Measurements from ENCODE around the gene WNT10A.

WNT10A gene

DNA sequence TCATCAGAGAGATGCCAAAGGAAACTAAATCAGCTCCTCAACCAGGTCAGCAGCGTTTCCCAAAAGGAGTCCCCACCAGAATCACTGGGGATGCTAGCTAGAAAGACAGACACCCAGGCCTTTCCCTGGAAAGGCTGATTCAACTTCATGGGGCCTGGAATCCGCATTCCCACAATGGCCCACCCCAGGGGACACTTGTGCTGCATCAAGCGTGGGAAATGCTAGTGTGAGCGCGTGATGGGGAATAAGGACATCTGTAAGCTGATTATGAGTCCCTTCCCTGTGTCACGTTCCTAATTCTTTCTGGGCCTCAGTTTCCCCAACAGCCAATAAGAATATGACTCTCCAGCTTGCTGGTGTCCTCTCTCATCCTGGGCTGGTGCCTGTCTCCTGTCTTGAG lies 2.2 kb upstream of the WNT10A start:
- no peak for DNase-seq

- DNase-seq = no peak
These were observed 1.5 kb upstream of the WNT10A start for GRCh38 chr2:218878926-218879761.

DNA sequence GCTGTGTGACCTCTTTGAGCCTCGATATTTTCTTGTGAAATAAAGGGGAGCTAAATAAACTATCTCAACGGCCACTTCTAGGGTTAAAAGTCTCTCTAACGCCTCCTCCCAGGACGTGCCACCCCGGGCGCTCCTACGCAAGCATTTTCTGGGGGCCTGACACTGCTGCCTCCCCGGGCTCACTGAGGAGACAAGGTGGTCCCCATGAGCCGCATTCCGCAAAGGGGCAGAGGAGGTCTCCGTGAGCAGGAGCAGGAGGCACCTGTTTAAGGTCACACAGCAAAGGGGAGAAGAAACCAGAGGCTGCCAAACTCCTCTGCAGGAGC lies 913 bp upstream of the WNT10A start:
- no peak for DNase-seq

DNA sequence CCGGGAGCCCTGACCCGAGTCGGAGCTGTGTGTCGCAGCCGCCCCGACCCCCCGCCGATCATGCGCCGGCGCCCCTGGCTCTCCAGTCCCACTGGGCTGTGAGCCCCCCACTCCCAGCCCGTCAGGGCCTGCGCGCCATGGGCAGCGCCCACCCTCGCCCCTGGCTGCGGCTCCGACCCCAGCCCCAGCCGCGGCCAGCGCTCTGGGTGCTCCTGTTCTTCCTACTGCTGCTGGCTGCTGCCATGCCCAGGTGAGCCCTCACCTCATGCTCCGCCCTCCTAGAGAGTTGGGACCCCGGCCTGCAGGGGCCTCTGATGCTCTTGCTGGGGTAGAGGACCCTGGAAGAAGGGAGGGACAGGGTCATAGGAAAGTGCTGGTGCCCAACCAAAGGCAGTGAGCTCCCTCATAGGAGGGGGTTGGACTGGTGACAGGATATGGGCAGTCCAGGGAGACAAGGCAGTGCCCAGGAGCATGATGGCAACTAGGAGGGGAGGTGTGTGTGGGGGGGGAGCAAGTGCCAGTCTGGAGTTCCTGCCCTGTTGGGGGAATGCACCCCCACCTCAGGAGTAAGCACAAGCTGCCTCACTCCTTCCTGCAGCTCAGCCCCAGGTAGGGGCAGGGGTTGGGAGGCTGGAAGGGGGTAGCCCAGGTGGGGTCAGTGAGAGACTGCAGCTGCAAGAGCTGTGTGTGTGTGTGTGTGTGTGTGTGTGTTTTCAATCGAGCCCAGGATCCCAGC lies 375 bp downstream of the WNT10A start:
- DNase-seq = no peak

DNA sequence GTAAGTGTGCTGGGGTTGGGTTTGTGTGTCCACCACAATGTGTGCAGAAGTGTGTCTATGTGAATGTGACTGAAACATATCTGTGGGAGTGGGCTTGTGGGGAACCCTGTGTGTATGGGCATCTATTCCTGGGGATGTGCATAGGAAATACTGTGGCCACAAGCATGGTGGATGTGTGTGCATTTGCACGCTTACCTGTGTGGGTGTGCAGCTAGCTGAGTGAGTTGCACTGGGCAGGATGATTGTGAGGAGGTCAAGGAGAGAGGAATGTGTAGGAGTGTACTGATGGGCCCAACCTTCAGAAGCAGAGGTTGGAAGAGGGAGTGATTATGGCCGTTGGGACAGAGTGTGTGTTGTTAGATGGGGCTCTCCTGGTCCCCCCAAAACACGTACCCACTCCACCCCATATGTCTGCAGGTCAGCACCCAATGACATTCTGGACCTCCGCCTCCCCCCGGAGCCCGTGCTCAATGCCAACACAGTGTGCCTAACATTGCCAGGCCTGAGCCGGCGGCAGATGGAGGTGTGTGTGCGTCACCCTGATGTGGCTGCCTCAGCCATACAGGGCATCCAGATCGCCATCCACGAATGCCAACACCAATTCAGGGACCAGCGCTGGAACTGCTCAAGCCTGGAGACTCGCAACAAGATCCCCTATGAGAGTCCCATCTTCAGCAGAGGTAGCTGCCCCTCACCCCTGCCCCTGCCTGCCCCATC lies 1.2 kb downstream of the WNT10A start:
- no peak for DNase-seq

DNA sequence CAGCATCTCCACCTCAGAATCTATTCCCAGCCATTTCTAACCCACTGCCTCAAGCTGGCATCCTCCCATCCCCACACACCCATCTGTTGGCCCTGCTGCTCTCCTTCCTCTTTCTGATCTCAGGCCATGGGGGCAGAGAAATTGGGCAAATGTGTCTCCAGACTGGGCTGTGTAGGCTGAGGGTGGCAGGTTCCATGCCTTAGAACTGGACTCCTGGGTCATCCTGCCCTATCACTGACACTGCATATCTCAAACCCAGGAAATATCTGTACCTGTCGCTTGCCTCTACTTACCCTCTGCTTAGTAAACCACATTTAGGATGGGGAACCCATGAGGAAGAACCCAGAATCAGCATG lies 1.8 kb downstream of the WNT10A start:
- DNase-seq = no peak

GRCh38 chr2:218882866-218883366 lies 2.3 kb downstream of the WNT10A start:
- DNase-seq = no peak

DNA sequence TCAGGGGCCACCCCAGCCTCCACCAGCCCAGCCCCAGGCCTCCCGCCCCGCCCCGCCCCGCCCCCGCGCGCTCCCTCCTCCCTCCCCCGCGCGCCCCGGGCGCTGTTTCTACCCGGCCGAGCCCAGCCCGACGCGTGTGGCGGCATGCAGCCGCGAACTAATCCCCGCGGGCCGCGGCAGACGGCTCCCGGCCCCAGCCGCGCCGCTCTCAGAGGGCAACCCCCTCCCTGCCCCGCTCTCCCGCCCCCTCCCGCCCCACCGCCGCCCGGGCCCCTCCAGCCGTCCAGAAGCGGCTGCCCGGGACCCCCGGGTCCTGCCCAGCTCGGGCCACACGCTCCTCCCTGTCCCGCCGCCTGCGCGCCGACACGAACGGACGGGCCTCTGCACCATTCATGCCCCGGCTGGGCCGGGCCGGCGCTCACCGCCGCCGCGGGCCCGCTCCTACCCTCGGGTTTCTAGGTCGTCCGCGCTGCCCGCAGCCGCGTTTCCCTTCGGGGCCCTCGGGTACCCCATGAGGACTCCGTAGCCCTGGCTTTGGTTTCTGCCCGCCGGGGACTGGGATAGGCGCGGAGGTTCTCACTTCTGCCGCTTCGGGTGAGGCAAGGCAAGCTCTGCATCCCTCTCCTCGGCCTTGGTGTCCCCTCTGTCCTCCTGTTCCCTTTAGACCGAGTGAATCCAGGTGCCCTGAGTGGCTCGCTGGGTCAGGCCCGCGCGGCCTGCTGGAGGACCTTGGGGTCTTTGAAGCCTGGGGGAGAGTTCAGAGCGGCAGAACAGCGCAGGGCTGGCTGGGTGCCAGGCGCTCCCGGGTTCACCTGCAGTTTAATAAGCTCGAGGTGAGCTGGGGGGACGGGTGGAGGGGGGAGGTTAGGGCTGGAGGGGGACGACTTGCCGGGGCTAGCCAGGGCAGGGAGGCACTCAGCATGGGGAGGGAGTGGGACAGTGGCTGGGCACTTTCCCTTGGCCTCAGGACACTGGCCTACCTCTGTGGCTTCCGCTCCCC lies 3.1 kb downstream of the WNT10A start:
- peak in 1 of 5 donors; percentile 49 for DNase-seq

GRCh38 chr2:218884519-218884918 lies 3.9 kb downstream of the WNT10A start:
- no peak for DNase-seq

GRCh38 chr2:218885981-218886947 lies 5.6 kb downstream of the WNT10A start:
- DNase-seq = no peak

DNA sequence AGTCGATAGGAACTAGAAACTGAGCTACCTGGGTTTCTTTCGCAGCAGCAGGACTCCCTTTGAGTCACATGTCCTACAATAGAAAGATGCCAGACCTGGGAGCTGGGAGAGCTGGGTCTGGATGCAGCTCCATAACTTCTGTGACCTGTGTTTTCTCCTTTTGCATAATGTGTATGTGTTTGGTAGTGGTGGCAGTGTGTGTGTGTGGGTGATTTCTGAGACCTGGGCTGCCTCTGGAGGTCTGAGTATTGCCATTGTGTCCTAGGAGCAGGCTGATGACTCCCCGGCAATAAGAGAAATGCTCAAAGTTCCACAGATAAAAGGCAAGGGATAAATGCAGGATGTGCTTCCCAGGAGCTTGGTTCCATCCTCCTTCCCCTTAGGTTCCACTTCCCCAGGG lies 6.4 kb downstream of the WNT10A start:
- no peak for DNase-seq

- no peak for DNase-seq
These were observed 7.7 kb downstream of the WNT10A start for GRCh38 chr2:218888341-218888740.

DNA sequence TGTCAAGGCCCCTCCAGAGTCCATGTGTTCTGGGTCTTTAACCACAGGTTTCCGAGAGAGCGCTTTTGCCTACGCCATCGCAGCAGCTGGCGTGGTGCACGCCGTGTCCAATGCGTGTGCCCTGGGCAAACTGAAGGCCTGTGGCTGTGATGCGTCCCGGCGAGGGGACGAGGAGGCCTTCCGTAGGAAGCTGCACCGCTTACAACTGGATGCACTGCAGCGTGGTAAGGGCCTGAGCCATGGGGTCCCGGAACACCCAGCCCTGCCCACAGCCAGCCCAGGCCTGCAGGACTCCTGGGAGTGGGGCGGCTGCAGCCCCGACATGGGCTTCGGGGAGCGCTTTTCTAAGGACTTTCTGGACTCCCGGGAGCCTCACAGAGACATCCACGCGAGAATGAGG lies 9.3 kb downstream of the WNT10A start:
- no peak for DNase-seq

- no peak for DNase-seq
These were observed 9.7 kb downstream of the WNT10A start for GRCh38 chr2:218890369-218890768.

- DNase-seq = no peak
These were observed 10.9 kb downstream of the WNT10A start for GRCh38 chr2:218891275-218892135.

- DNase-seq = peak; percentile 76 to 92 (median 83)
These were observed 12.2 kb downstream of the WNT10A start for GRCh38 chr2:218892693-218893348.

DNA sequence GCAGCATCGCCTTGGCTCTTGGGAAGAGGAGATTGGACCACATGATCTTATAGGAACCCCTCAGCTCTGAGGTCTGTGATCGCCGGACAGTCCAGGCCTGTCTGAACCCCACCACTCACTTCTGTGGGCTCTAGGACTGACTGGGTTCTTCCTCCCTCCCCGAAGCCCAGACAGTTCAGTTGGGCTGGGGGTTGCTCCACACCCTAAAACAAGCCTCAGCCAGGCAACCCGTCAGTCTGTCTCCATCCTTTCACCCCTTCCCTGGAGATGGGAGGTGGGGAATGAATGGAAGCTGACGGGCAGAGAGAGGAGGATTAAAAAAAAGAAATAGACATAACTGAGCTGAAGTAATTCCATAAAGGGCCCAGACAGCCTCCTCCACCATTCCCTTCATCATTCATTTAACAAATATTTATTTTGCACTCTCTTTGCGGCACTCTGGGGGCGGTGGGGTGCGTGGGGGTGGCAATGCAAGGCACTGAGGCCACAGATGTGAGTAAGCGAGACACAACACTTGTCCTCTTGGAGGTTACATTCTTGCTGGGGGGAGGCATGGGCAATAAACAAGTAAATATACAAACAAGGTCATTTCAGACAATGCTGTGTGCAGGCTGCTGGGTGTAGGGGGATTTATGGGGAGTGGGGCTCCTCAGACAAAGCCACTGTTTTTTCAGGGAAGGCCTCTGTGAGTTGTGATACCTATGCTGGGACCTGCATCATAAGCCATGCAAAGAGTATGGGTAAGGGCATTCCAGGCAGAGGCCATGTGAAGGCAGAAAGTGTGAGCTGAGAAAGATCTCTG lies 12.9 kb downstream of the WNT10A start:
- no peak for DNase-seq

GRCh38 chr2:218894151-218894879 lies 13.7 kb downstream of the WNT10A start:
- no peak for DNase-seq
